Superior temporal gyrus (tissue), 1 donor: ENCODE results near the gene RAB7B.
"Not testable (repeated sequence)": the region's sequence is repeated elsewhere in the genome, so short reads cannot be mapped to it uniquely, and the experiment has no call there.

Experiments used
- DNase-seq: peaks from one replicate; pipeline ENCODE4 v3.0.0-alpha.2; 2016; ENCODE audit errors: extremely low spot score

RAB7B gene

DNA sequence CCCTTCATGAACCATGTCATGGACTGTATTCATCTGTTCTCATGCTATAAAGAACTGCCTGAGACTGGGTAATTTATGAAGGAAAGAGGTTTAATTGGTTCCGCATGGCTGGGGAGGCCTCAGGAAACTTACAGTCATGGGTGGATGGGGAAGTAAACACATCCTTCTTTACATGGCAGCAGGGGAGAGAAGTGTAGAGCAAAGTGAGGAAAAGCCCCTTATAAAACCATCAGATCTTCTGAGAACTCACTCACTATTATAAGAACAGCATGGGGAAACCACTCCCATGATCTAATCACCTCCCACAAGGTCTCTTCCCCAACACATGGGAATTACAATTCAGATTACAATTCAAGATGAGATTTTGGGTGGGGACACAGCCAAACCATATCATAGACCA, 6.6 kb downstream of the RAB7B start:
- not testable (repeated sequence) for DNase-seq

DNA sequence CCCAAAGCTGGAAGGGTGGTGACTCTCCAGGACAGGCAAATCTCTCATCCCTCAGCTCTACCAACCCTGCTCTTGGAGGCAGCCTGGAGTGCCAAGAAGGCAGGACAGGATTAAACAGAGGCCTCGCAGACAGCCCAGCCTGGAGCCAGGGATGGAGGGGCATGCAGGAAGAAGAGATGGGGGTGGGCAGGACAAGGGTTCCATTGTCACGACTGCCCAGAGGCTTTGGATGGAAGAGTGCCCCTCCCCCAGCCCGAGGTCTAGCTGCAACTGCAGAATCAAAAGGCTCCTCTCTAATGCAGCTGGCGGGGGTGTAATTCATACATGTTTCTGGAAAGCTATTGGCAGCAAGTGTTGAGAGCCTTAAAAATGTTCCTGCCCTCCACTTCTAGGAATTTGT, 8.8 kb downstream of the RAB7B start:
- peak; percentile 96 for DNase-seq

DNA sequence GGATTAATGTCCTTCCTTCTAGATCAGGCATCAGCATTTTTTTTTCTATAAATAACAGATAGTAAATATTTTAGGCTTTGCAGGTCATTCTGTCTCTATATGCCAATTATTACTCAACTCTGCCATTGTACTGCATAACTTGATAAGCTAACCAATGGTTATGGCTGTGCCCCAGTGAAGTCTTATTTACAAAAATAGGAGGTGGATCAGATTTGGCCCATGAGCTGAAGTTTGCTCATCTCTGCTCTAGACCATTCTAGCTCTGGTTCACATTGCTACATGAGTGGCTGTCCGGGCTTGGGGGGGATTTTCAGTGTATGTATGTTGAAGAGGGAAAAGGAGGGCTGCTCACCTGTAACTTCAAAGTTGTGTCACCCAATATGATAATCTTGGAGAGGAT, 10.1 kb downstream of the RAB7B start:
- DNase-seq: no peak

DNA sequence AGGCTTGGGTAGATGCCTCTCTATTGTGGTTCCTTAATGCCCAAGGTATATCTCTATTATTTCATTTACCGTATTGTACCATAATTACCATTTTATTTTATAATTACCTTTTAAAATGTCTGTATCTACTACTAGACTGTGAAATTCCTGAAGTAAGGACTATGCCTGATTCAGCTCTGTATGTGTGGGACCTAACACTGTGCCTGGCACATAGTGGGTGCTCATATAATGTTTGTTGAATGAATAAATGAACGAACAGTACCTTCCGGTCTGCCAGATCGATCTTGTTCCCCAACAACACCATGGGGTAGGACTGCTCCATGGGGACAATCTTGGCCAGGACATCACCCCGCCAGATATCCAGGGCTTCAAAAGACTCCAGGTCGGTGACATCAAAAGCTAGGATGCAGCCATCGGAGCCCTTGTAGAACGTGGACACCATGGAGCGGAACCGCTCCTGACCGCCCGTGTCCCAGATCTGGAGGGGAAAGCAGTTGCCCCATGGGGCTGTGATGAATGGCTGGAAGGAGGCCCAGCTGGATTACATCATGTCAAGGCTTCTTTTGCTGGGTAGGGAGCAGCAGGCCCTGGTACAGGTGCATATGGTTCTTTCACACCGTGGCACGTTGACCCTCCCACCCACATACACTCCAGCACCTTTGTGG, 10.8 kb downstream of the RAB7B start:
- no peak for DNase-seq

DNA sequence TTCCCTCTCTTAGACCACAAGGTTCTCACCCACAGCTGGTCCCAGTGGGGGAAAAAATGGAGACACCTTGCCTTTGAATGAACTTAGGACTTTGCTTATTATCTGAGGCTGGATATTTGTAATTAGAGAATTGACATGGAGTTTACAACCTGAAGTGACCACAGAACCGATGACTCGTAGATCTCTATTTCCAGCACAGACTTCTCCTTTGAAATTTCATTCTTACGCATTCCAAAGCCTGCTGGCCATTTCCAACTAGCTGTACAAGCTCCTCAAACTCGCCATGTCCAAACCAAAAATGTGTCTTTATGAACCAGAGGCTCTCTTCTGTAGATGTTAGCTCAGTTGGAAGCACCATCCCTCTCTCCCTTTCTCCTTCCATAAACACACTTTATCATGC, 12.0 kb downstream of the RAB7B start:
- no peak for DNase-seq

DNA sequence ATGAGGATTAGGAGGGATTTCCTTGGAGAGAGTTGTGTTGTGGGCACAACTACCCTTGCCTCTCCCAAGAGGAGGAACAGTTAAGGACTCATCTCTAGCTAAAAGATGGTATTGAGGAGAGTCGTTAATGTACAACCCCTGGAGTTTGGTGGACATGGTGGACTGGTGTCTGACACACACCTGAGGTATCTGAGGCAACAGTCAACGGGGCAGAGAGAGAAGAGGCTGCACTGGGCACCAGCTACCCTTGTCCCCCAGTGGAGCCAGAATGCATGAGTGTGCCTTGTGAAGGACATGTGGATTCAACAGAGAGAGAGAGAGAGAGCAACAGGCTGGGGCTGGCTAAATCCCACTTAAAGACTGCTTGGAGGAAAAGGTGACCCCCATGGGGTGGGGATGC, 13.0 kb downstream of the RAB7B start:
- DNase-seq: no peak

DNA sequence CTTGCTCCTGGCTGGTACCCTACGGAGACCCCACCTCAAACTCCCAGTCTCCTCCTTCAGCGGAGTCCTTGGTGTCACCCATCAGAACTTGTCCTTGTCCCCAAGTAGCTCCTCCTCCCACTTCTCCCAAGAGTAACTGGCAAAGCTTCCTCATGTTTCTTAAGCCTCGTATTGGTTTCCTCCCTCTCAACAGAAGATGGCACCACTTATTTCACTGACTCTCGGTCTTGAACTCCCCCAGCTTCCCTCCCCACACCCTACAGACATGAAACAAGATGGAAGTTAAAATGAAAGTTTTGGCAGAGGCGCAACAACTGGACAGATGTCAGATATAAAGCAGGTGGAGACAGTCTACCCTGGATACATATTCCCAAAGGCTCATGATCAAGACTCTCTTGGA, 13.4 kb downstream of the RAB7B start:
- DNase-seq: no peak

DNA sequence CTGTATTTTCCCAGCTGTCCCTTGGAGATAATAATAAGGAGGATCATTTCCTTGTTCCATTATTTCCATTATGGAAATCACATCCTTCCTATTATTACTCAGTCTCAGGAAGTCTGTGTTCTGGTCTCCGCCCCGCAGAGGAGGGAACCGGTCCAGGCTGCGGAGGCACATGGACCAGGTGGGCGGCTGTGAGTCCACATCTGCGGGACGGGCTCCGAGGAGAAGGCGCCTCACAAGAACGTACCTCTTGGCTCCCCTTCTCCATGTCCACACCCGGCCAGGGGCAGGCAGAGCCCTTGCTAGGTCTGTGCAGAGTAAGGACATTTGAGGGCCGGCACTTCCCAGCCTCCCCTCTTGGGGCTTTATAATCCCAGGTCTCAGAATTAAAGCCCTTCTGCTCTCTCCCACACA, 14.6 kb downstream of the RAB7B start:
- DNase-seq: no peak

DNA sequence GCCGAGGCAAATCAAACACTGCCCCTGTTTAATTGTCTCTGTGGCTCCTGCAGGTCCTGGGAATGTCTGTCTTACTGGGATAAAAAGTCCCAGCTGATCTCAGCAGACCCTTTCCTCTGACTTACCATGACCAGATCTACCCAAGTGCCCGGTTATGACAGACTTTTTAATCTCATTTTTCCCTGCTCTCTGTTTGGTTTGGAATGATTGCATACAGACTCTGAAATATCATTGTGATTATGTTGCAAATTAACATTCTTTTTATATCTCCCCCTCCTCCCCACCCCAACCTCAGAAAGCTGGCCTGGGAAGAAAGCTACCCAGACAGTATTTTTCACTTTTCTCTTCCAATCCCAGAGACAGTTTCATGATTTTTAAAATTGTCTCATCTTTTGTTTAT, 16.3 kb downstream of the RAB7B start:
- no peak for DNase-seq

DNA sequence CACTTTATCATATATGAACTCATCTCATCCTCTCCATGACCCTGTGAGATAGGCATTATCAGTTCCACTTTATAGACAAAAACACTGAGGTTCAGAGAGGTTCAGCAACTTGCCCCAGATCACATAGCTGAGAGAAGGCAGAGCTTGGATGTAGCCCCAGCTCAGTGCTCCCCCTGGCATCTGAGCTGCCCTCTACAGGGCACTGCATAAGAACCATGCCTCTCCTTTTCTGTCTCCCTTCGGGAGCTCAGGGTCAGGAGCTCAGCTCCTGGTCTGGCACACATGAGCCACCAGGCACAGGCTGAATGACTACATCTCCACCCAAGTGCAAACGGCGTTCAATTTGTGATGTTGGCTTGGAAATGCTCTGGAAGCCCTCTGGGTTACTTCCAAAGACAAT, 16.9 kb downstream of the RAB7B start:
- no peak for DNase-seq

DNA sequence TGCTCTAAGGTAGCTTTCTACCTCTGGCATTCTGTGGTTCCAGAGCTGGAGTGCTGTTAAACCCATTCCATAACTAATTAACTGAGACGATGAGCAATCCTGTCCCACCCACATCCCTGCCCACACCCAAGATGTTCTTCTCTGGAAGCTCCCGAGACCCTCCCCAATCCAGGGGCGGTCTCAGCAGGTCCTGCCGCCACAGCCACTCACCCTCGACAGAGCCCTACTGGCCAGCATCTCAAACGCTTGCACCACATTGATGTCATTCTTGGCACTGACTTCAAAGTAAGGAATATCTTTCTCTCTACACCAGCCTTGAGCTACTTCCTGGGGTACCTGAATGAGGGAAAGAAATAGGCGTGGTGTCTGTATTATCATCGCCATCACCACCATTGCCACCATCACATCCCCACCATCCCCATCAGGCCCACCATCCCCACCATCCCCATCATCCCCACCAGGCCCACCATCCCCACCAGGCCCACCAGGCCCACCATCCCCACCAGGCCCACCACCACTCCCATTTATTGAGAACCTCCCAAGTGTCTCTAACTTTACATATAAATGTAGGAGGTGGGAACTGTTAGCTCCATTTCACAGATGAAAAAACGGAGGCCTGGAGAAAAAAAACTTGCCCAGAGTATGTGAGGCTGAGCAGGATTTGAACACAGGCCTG, 17.7 kb downstream of the RAB7B start:
- no peak for DNase-seq

DNA sequence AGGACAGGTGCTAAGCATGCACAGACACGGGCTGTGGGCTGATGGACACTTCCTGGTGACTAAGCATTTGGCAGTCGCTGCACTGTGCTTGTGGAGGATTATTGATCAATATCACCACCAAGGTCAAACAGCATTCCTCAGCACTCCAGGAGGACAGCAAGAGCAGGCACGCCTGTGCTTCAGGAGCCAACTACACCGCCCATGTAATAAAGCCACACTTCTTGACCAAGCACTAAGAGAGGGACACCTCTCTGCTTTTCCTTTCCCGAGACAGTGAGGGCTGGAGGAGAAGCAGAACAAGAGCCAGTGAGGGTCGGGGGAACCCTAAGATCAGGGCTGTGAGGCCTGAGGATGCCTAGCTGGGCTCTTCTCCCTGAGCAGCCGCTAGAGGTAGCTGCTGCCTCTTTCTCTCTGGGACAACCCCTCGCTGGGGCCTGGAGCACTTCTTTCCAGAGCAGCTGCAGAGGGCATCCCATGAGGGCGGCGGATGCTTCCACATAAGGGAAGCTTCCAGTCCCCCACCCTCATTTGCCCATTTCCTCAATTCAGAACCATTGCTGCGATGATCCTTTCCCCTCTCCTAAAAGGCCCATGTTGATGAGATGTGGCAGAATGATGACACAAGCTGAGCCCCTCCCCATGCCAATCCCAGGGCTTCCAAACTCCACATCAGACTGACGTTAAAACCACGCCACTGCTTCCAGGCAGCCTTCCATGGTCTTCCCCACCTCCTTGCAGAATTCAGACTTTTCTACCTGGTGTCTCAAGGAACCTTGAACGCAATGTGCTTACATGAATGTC, 19.1 kb downstream of the RAB7B start:
- DNase-seq: peak; percentile 90

DNA sequence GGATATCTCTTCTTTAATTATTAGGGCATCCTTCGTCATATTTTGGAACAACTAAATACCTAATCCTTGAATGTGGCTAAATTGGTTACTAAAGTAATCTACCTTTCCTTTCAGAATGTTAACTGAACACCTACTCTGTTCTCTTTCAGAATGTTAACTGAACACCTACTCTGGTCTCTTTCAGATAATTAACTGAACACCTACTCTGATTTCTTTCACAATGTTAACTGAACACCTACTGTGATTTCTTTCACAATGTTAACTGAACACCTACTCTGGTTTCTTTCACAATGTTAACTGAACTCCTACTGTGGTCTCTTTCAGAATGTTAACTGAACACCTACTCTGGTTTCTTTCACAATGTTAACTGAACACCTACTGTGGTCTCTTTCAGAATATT, 21.9 kb downstream of the RAB7B start:
- no peak for DNase-seq

DNA sequence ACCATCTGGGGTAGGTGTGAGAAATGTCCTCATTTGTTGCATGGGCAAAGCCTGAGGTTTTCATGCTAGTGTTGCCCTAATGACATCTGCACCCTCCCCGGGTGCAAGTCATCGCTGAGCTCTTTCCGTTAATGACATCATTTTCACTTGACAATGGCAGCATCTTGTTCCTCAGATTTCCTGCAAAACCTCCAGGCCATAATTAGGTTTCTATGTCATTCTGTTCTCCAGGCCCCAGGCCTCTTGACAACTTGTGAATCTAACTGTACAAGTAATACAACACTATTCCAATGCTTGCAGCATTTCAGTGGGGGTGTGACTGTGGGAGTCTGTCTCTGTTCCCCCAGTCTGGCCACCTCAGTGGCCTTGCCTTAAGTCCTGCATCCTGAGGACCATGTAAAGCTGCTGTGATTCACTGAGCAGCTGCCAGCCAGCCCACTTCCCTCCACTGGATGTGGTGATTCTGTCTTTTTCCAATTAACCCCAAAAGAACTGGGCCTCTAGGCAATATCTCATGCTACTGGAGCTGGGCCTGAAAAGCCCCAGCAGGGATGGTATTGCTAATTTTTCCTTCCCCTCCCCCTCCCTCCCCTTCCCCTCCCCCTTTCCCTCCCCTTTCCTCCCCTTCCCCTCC, 22.8 kb downstream of the RAB7B start:
- DNase-seq: no peak

DNA sequence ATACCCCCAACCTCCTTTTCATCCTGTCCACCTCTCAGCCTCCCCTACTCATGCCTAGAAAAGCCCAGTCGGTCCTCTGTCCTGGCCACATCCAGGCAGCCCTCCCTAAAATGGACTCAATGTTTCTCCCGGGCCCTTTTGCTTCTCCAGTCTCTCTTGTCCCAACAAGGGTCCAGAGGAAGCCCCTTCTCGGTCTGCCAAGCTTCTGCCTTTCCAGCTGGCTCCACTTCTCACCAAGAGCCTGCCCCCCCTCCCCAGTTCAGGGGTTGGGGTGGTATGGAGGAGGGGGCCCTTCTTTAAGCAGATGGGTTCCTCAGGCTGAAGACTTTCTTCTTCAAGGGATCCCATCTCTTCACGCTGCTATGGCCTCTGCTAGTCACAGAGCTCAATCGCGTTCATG, 23.9 kb downstream of the RAB7B start:
- no peak for DNase-seq

DNA sequence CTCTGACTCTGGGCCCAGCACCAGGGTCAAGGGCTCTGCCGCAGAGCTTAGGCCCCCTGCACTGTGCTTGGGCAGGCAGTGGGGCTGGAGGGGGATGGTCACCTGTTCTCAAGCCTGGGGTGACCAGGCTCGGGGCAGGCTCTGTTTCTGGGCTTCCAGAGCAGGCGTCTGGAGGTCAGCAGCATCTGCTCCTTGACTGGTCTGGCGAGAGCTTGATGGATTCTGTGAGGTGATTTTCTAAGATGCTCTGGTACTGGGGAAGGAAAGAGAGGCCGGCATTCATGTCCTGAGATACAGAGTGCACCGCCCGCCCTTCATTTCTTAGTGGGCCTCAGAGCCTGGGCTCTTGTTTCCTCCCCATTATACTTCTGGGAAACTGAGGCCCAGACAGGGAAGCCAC, 24.5 kb downstream of the RAB7B start:
- DNase-seq: no peak

DNA sequence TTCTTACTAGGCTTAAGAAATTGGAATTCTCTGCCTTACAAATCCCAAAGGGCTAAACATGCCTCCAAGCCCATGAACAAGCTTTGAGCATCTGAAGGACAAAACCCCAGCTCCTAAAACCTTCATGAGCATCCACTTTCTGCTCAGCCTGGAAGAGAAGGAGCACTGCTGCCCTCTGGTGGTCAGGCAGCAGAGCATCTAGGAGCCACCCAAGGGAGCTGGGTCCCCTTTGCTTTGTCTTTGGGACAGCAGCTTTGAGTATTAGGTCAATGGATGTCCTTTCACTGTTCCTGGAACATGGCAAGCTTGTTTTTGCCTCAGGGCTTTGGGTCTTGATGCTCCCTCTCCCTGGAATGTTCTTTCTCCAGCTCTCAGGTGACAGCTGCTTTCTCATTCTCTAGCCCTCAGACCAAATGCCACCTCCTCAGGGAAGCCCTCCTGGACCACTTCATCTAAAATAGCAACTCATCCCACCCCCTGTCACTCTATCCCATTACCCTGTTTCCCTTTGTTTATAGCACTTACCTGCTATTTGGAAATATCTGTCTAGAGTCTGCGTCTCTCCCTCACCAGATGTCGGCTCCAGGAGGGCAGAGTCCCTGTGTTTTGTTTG, 25.7 kb downstream of the RAB7B start:
- peak; percentile 95 for DNase-seq

DNA sequence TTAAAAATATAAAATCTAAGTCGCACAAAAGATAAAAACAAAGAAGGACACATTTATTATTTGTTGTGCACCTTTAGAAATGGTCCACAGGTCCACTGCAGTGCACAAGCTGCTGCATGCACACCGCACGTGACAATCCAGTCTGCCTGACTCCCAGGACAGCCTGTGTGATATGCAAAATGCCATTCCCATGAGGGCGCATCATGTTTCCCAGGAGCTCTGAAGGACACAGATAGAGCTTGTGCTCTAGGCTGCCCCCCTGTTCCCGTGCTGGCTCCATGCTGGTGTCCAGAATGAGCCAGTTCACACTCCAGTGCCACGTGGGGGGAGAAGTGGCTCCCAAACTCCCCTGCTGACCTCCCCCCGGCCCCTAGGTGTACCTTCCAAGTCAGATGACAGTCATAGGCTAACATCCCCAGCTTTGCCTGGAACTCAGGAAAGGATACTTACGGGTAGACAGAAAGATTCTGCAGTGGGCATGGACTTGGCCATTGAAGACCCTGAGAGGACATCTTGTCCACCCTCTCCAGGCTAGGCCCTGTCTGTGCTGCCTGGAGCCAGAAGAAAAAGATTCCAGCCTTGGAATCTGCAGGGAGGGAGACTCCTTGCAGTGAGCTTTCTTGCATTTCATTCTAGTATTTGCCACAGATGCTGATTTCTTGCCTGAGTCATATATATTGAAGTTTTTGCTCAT, 26.3 kb downstream of the RAB7B start:
- peak; percentile 66 for DNase-seq

DNA sequence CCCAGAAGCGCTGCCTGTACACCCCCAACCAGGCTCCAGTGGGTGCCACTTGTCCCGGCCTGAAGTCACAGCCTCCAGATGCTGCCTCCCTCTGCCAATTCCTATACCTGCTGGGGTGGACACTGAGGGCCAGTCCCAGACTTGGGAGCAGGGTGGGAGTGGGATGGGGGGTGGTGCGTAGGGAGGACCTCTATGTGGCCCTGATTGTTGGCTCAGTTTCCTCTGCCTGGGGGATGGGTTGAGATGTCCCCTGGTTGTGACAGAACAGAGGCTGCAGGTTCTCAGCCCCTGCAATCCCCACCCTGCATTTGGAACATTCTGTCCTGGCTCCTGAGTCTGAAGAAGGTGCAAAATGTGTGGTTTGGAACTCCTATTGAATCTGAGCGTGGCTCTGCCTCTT, 27.2 kb downstream of the RAB7B start:
- DNase-seq: no peak

DNA sequence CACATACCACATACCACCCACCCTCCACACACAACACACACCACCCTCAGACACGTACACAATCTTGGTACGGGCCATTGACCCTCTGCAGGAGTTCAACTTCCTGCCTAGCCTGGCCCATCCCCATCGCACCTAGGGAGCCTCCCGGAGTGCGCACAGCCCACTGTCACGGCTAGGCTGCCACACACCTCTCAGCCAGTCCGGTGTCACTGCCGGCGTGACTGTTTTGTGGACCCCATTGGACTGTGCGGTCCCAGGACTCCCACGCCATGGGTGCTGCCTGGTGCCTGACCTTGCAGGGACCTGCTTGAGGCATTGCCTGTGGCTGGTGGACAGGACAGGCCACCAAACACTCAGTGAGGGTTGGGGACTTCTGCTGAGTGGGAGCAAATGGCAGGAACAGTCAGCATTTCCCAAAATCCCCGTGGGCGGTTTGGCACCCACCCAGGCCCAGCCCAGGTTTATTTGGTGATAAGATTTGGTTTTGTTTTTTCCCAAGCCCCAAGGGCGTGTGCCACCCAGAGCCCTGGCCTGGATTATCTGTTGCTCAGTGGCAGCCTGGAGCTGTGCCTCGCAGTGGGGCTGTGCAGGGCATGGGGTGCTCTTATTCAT, 27.7 kb downstream of the RAB7B start:
- DNase-seq: no peak

DNA sequence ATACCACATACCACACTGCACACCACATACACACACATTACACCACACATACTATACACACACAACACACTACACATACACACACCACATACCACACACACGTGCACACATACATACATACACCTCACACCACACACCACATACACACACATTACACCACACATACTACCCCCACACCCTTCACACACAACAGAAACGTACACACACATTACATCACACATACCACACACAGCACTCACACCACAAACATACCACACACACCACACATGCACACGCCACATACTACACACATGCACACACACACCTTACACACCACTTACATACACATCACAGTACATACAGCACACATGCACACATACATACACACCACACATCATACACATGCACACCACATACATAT, 28.5 kb downstream of the RAB7B start:
- DNase-seq: no peak
